ENCODE results near the gene ELMO2.

The ELMO2 gene, protein sequence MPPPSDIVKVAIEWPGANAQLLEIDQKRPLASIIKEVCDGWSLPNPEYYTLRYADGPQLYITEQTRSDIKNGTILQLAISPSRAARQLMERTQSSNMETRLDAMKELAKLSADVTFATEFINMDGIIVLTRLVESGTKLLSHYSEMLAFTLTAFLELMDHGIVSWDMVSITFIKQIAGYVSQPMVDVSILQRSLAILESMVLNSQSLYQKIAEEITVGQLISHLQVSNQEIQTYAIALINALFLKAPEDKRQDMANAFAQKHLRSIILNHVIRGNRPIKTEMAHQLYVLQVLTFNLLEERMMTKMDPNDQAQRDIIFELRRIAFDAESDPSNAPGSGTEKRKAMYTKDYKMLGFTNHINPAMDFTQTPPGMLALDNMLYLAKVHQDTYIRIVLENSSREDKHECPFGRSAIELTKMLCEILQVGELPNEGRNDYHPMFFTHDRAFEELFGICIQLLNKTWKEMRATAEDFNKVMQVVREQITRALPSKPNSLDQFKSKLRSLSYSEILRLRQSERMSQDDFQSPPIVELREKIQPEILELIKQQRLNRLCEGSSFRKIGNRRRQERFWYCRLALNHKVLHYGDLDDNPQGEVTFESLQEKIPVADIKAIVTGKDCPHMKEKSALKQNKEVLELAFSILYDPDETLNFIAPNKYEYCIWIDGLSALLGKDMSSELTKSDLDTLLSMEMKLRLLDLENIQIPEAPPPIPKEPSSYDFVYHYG

DNA sequence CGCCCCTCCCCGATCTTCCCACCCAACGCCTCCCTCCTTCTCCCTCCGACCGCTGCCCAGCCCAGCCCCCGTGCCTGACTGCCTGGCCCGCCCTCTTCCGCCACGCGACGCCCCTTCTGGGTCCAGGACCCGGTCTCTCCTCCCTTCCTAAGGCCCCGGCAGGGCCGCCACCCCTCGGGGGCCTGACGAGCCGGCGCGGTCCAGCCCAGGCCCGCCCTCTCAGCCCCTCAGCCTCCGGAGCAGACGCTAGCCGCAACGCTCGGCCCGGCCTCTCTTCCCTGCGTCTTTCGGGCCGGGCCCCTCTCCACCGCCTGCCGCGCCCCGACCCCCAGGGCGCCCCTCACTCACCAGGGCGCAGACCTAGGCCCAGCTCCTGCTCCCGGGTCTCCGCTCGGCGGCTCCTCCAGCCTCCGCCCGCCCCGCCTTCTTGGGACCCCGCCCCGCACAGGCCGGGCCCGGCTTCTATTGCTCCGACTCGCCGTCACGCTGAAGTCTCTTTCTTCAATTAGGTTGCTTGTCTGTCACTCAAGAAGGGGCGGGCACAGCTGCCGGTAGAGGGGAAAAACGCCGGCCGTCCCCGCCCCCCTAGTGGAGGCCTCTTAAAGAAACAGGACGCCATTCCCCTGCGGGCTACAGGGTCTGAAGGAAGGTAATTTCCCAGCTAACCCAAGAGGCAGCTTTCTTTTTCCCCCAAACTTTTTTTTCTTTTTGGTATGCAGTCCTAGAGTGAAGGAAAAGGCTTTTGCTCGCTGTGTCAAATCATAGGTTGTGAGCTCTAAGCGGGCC is at the start of gene ELMO2:
Gene ELMO2, minus strand, starts transcription at position 416 of the 786 bp plus-strand sequence. CDS start 12,133 bp downstream, outside the sequence.
- DNase-seq: peak; percentile 96

DNA sequence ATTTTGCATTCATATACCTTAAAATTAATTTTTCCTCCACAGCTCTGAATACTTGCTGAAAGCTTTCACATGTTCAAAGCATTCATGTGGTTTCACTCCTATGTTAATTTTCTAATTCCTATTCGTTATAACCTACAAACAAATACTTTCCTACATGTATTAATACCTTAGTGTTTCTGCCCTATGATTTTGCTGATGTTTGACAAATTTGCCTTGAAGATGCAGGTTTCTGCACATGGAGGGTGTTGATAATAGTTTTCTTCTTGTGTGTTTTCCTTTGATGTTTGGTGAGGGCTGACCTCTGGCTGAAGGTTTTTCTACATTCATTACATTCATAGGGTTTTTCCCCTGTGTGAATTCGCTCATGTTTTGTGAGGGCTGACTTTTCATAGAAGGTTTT is 49.3 kb upstream of the ELMO2 start:
- no peak for DNase-seq

DNA sequence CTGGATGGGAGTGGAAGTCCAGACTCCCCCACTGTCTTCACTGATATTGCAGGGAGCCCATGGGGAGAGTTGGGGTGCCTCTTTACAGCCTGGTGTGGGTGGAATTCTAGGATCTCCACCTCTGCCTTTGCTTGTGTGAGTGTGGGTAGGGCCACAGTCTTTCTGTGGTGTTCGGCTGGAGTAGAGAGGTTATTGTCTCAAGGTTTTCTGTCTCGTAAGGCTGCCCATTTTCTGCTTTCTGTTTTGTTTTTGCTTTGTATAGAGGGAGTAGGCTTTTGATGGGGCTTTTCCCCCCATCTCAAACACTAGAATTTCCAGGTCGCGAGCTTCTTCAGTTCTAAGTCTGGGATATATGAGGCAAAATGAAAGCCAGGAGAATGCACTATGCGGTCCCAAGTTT is 40.4 kb upstream of the ELMO2 start:
- DNase-seq: no peak

DNA sequence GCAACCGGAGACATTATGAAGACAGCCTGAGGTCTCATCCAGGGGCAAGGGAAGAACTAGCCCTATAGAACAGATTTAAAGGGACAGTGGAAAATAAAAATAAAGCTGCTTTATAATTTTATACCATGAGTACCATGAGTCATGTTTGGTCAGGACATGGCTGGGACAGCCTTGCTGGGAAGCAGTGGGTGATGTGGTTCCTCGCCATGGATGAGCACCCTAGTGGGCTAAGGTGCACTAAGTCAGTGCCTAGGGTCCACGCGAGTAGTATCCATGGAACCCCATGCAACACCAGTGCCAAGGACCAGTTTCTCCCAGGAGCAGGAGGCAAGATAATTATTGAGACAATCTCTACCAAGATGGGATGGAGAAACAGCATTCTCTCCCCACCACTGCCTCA is 33.4 kb upstream of the ELMO2 start:
- no peak for DNase-seq

DNA sequence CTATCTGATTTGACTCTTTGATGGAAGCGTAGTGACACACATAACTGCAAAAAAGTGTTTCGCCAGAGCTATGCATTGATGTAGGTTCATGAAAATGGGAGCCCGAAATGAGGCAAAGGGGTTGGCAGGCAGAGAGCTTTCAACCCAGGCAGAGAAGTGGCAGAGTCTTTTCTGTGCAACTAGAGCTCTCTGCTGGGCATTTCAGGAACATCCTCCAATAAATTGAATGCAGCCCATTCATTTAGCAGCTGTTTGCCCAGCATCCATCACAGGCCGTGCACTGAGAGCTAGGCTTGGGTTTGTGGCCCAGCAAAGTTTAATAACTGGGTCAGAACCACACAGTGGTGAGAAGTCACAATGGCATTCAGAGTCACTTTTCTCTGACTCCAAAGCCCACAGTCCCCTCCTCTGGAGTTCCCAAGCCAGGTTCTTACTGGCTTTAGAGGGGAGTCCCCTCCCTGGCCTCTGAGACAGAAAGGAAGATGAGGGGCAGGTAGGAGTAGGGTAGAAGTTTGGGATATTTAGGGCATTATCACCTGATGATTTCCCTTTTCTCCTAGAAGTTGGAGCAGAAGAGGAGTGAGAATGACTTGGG is 31.8 kb upstream of the ELMO2 start:
- DNase-seq: no peak

DNA sequence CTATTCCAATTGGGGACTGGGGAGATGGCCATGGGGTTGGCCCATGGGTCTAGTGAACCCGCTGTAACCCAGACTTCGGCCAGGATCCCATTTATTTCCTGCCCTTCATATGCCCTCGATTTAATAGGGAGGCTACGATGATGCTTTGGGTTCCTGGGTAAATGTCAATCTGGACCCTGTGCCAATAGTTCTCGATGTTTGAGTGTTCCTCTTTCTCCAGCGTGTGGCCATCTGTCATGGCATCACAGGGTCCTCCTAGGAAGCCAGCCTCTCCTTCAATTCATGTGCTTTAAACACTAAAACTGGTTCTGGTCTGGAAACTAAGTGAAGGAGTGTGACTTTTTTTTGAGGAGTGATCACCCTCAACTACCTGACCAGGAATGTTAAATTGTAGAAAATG is 28.7 kb upstream of the ELMO2 start:
- no peak for DNase-seq

DNA sequence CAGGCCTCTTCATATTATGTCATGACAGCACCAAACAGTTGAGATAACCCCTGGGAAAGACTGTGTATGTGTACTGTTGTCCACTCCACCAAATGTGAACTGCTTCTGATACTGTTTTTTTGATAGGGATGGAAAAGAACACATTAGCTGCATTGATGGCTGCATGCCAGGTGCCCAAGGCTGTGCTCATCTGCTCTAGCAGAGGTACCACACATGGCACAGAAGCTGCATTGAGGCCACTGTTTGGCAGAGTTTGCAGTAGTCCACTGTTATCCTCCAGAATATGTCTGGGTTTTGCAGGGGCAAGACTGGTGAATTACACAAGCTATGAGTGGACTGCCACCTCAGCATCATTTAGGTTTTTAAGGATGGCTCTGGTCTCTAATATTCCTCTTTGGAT is 28.2 kb upstream of the ELMO2 start:
- DNase-seq: no peak

DNA sequence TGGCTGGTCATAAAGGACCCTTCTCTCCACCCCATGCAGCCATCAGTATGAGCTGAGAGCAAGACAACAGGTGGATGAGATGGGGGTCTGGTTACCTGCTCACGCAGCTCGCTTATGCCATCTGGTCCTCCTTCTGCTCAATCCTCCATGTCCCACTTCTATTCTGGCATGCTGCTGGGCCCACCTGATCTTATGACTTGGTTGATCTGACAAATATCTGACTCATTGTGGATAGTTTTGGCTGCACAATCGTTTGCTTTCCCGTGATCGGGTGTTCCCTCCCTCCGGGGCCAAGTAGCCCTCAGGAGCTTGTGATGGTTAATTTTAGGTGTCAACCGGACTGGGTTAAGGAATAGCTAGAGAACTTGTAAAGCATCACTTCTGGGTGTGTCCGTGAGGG is 26.6 kb upstream of the ELMO2 start:
- DNase-seq: no peak

DNA sequence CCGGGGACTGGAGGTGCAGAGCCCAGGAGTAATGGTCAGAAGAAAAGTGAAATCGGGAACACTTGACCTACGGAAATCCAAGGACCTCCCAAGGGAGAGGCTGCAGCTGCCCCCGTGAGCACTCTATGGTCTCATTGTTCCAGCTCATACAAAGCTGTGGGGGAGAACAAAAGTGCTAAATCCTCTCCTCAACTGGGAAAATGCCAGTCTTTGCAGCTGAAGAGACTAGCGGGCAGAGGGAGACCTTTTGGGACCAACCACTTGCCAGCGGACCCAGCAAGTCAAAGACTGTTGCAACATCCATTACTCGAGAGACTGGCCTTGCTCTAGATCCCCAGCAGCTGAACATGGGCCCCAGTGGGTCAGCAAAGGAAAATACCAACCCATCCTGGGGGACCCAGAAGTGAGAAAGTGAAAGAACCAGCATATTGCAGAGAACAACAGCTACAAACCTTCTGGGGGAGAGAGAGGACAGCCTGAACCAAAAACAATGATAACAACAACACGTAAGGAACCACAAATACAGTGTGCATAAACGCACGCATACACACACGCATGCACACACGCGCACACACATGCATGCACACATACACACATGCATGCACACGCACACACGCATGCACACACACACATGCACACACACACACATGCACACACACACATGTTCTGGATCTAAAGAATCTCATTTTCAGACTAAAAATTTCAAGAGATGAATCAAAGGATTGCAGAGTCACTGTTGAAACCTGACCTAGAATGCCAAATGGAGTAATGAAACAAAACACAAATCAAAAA is 24.7 kb upstream of the ELMO2 start:
- no peak for DNase-seq

DNA sequence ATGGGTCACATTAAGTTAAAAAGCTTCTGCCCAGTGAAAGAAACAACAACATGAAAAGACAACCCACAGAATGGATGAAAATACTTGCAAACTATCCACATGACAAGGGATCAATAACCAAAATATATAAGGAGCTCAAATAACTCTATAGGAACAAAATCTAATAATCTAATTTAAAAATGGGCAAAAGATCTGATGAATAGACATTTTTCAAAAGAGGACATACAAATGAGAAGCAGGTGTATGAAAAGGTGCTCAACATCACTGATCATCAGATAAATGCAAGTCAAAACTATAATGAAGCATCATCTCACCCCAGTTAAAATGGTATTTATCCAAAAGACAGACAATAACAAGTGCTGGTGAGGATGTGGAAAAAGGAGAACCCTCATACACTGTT is 21.0 kb upstream of the ELMO2 start:
- no peak for DNase-seq

DNA sequence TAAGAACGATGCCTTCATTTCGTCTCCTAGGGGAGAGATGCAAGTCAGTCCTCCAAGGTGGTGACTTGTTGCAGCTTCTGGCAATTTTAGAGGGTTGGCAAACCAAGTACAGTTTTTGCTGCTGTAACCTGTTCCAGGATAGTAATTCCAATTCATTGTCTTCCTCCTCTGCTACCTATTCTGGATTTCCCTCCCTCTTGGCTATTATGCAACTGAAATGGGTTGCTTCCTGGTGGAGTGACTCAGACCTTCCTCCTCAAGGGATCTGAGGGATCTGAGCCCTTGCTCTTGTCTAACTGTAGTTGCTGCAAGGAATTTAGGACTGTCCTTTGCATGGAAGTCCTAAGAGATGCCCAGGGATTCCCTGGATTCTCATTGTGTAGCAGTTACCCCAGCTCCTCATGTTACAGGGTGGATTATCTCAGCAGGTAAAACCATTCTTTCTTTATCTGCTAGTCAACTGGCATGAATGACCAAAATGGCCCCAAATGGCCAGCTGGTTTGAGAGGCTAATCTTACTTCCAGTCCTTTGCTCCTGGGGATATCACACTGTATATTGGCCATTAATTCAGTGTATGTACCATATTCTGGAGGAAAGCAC is 17.6 kb upstream of the ELMO2 start:
- DNase-seq: no peak

DNA sequence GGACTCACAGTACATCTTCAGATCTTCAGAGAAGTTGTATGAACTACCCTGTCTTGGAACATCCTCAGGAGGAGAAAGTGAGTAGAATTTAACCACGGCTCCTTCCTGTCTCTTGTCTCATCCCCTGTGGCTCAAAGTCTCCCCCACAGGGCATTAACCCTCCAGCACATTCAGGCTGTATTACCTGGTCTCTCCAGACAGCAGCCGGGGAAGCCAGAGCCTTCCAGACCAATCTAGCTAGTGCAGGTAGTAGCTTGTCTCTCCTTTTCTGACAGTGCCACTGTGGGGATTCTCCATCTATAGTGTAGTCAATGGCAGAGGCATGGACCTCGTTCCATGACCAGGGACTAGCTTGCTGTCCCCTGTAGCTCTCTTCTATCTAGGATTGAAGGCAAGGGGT is 16.9 kb upstream of the ELMO2 start:
- DNase-seq: no peak

DNA sequence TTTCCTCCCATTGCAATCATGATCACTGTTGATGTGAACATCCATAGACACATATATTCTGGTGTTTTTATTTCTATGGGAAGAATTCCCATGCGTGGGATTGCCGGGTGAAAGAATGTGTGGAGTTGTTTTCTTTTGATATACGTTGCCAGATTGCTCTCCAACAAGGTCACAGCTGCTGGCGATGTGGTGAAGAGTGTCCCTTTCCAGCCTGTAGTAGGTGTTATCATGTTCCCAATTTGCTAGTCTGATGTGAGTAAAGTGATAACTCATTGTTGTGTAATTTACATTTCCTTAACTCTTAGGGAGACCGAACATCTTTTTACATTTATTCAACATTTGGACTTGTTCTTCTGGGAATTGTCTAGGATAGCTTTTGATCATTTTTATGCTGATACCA is 14.5 kb upstream of the ELMO2 start:
- DNase-seq: no peak

DNA sequence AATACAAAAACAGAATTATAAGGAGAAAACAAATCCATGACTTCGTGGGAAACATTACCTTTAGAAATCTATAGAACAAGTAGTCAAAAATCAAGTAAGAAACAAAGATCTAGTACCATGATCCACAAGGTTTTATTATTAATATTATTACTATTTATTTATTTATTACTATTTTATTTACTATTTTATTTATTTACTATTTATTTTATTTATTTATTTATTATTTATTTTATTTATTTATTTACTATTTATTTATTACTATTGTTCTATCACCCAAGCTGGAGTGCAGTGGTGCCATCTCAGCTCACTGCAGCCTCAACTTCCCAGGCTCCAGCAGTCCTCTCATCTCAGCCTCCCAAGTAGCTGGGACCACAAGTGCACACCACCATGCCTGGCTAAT is 13.5 kb upstream of the ELMO2 start:
- DNase-seq: no peak

DNA sequence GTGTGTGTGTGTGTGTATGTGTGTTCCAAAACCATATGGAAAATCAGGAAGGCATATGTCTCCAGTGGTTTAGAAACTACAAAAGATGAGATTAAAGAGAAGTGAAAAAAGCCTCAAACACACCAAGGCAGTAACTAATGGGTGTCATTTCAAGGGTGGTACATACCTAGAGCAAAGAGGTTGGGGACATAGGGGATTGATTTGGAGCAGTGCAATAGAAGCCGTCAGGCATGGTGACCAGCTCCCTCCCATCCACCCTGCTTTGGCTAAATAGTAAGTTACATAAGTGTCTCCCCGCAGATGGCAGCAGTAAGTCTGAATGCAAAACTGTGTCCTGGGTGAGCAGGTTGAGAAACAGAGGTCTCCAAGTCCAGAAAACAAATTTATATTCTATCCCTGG is 10.4 kb upstream of the ELMO2 start:
- no peak for DNase-seq

DNA sequence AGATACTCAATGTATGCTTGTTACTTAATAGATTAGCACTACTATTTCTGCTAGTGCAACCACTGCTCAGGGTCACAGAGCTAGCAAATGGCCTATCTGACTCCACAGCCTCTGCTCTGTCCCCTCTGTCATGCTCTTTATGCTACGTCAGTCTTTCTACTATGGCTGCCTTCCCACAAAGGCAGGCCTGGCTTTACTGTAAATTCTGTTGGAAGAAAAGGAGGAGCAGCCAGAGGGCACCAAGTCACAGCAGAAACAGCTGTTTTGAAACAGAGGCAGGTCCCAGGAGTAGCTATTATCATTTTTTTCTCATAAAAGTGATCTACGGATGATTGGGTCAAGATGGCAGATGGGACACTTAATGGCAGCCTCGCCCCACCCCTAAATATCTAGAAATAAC is 10.0 kb upstream of the ELMO2 start:
- DNase-seq: no peak

DNA sequence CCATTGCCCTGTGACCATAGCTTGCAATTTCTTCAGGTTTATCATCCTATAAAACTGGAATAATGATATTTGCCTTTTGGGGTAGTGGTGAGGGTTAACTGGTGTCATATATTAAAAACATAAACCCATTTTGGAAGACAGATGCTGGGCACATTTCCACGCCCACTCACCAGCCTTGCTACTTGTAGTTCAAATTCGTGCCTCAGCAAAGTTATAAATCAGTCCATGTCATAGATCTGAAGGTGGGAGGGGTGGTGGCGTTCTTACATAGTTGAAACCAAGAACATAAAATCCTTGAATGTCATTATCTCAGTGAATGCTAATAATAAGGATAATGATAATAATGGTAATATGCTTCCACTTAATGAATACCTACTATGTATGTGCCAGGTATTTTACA is 9.4 kb upstream of the ELMO2 start:
- no peak for DNase-seq

DNA sequence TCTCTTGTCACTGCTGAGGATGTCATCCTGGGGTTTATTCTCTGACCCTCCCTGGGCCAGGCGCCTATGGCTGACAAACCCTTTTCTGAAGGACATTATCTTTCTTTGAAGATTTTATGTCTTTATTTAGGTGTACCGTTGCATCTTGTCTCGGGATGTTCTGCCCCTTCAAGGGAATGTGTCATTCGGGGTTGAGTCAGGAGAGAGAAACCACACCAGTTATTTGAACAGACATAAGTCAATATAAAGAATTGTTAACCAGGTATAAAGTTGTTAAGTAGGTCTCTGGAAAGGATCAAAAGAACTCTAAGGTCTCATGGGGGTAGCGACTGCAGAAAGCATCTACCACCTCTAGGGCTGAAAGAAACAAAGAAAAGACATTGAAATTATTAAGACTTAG is 8.2 kb upstream of the ELMO2 start:
- no peak for DNase-seq

DNA sequence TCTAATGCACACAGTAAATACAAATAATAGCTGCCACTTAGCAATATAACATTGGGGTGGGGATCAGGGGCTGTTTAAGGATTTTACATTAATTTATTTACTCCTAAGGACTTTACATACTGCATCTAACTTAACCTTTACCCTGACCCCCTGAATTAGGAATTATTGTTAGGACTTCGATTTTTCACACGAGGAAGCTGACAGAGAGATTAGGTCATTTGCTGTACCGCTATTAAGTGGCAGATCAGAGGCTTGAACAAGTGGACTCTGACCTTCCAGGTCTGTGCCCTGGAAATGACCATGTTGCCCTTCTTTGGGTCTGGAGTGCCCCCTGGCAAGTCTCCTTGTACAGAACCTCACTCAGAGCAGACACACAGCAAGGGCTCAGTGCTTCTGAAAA is 5.2 kb upstream of the ELMO2 start:
- no peak for DNase-seq

DNA sequence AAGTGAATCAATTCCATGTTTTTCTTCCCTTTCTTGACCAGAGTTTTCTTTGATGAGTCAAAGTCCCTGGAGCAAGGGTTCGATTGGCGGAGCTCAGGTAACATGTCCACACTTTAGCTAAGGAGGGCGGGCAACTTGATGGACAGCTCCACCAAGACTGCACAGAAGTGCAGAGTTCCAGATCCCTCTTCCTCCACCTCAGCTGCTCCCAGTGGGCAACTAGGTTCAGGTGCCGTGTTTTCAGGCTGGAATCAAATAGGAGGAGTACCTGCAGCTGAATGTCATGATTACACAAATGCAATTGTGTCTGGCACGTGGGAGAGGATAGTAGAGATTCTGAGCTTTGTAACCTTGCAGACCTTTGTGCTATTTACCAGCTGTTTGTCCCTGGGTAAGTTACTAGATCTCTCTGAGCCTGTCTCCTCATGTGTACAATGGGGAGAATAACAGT is 1.9 kb upstream of the ELMO2 start:
- no peak for DNase-seq

DNA sequence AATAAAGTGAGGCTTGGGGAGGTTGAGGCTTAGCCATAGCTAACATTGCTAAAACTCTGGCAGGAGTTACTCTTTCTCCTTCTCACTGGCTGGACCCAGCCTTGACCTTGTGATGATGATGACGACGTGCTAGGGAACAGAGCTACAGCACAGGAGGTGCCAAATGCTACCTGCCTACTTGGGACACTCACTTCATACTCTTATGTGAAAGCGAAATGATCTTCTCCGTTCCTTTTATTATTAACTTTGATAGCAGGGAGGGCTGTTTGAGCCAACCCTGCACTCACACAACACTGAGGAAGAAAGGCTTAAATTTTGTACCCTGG is 1.2 kb upstream of the ELMO2 start:
- DNase-seq: no peak

DNA sequence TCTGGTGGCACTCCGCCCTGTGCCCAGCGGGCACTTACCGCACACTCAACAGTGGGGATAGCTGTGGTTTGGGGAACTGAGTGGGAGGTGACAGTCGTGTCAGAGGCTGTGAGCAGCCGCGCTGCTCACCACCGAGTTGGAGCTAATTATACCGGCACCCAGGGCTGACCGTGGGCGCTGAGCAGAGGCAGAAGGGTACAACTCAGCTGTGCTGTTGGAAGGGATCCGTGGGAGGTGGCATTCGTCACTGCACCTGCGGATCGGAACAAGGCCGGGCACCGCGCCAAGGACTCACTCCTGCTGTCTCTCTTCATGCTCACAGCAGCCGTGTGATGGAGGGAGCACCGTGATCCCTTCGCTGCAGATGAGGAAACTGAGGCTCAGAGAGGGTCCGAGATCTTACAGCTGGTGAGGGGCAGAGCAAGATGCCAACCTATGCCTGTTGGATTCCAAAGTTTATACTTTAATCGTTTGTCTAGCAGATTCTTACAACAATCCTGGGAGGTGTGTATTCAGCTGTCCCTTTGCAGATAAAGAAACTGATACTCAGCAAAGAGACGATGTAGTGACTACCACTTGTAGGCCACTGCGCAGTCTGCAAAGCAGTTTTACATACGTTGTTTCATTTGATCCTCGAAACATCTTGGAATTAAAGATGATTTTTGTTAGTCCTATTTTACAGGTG is 713 bp upstream of the ELMO2 start:
- DNase-seq: peak; percentile 91
